Activated naive CD4-positive, alpha-beta T cell treated with anti-CD3 and anti-CD28 coated beads for 36 hours (primary cell): ENCODE measurements around the gene SRGAP3. TPM values are rescaled to one million over a fixed set of nuclear protein-coding genes. Genes with fewer than 3 reads are reported as not detected.

ENCODE experiments used
- CTCF ChIA-PET: fragments of 350-600 bp; sonication (Branson Sonifier 250); formaldehyde crosslinking; loops from one replicate; lab custom pipeline; 2021; ENCODE audit warnings: antibody characterized with exemption; lab: Charles Lee
- DNase-seq: peaks from one replicate; pipeline ENCODE4 v3.0.0-alpha.2; 2020
- H3K27ac Mint-ChIP-seq: one replicate; pipeline ENCODE4 v1.8.0; 2021; ENCODE audit warnings: mild to moderate bottlenecking, mixed read lengths
- H3K27me3 Mint-ChIP-seq: one replicate; pipeline ENCODE4 v1.8.0; 2021; ENCODE audit warnings: low read depth, mixed read lengths
- H3K36me3 Mint-ChIP-seq: one replicate; pipeline ENCODE4 v1.8.0; 2021; ENCODE audit warnings: low read depth, mixed read lengths
- H3K4me1 Mint-ChIP-seq: one replicate; pipeline ENCODE4 v1.8.0; 2021; ENCODE audit warnings: low read depth, mixed read lengths
- H3K4me3 Mint-ChIP-seq: one replicate; pipeline ENCODE4 v1.8.0; 2021; ENCODE audit warnings: mild to moderate bottlenecking, moderate library complexity, mixed read lengths
- H3K9me3 Mint-ChIP-seq: one replicate; pipeline ENCODE4 v1.8.0; 2021; ENCODE audit warnings: mixed read lengths
- intact Hi-C: fragments of 100-400 bp; cut with micrococcal nuclease; formaldehyde crosslinking; loops from one replicate; pipeline ENCODE4 v1.15.1; 2023
- total RNA-seq, 2 experiments: library from RNA; stranded (reverse); gene quantifications; one replicate each; pipeline ENCODE4 v1.2.3, GENCODE V29; 2021

The SRGAP3 gene
- total RNA-seq, 2 experiments from 2014 or later, result 2.4 to 2.5 TPM

DNA sequence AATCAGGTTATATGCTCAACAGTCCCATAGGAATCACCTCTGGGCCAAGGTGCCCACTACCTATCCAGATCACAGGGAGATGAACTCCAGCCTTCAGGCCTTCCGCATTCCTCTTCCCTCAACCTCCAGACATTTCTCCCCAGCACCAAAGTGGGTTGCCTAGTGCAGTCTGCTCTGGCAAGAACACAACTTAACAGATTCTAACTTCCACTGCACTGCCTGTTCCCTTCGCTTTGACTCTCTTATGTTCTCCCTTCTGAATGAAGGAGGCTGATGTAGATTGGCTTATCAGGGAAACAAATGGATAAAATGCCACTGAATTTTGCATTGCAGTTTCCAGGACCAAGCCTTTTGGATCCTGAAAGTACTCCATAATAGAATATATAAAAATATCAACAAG is 106.3 kb downstream of the SRGAP3 start:
- CTCF ChIA-PET, result no interaction called here
- no peak overlapping the region for H3K4me3 Mint-ChIP-seq
- no peaks in the 10 kb centered on the region for H3K36me3 Mint-ChIP-seq
- peaks cover 3% of the 10 kb centered on the region for H3K9me3 Mint-ChIP-seq
- intact Hi-C loops, result no loop called here
- H3K27me3 Mint-ChIP-seq, result no peaks in the 10 kb centered on the region
- H3K4me1 Mint-ChIP-seq, result no peaks in the 10 kb centered on the region
- no peak for DNase-seq
- H3K27ac Mint-ChIP-seq, result no peak overlapping the region

DNA sequence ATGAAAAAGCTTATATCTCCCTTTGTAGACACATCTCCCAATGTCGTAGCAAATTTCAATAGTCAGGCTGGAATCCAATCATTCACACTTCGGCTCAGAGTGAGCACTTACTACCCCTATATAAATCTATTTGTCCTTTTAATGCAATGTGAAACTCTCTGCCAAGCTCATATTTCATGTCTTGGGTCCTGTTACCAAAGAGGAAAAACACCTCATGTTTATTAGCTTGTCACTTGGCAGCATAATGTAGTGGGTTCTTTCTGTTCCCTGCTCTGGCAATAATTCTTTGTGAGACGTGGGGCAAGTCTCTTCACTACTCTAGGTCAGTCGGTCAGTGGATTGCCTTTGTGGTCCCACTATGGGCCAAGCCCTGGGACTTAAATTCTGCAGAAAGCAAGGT is 107.1 kb downstream of the SRGAP3 start:
- intact Hi-C loops, result no loop called here
- Mint-ChIP-seq H3K27me3 (peaks cover 7% of the 10 kb centered on the region), H3K36me3 (no peaks in the 10 kb centered on the region), H3K9me3 (peaks cover 3% of the 10 kb centered on the region), H3K4me3 (no peak overlapping the region), H3K4me1 (no peaks in the 10 kb centered on the region), H3K27ac (no peak overlapping the region)
- CTCF ChIA-PET, result no interaction called here
- no peak for DNase-seq

DNA sequence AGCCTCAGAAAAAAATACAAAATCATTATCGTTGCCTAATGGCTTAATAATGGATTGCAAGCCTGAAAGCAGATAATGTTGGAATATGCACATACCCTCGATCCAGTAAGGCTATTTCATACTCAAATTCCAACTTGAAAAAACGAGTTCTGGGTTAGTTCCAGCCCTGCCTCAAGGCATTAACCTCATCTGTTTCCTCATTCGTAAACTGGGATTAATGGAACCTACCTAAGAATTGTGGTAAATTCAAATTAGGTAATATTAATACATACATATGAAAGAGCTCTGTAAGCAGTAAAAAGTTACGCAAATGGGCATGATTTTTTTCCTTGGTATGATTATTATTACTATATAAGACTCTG is 107.5 kb downstream of the SRGAP3 start:
- intact Hi-C loops, result no loop called here
- CTCF ChIA-PET, result no interaction called here
- Mint-ChIP-seq H3K4me3 (no peak overlapping the region), H3K36me3 (no peaks in the 10 kb centered on the region), H3K27ac (no peak overlapping the region), H3K27me3 (peaks cover 11% of the 10 kb centered on the region), H3K9me3 (peaks cover 3% of the 10 kb centered on the region), H3K4me1 (no peaks in the 10 kb centered on the region)
- DNase-seq, result no peak

DNA sequence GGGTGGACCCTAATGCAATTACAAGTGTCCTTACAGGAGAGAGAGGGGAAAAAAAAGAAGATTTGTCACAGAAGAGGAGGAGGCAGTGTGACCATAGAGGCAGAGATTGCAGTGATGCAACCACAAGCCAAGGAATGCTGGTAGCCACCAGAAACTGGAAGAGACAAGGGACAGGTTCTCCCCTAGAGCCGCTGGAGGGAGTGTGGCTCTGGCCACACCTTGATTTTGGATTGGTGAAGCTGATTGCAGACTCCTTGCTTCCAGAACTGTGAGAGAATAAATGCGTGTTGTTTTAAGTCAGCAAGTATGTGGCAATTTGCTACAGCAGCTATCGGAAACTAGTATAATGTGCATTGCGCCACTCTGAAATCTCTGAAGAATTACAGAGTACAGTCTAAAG is 110.1 kb downstream of the SRGAP3 start:
- peaks cover 18% of the 10 kb centered on the region for H3K27me3 Mint-ChIP-seq
- H3K4me3 Mint-ChIP-seq, result no peak overlapping the region
- CTCF ChIA-PET, result no interaction called here
- peaks cover 2% of the 10 kb centered on the region for H3K4me1 Mint-ChIP-seq
- no peak for DNase-seq
- no peak overlapping the region for H3K27ac Mint-ChIP-seq
- no peaks in the 10 kb centered on the region for H3K36me3 Mint-ChIP-seq
- intact Hi-C loops, result no loop called here
- no peaks in the 10 kb centered on the region for H3K9me3 Mint-ChIP-seq

DNA sequence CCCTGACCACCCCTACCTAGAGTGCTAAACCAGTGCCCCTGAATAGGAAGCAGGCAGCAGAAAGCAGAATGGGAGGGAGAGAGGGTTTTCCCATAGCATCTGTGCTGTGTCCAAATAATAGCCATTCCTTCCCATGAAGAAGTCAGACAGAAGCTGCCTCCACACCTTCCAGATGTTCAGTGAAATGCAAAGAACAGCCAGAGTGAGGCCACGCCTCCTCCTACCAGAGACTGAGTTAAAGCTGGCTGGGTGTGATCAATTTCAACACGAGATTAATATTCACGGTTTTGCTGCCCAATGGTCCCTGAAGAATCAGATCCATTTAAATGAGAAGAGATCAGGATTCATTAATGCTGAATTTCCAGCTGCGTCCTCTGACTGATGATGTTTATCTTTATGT is 111.8 kb downstream of the SRGAP3 start:
- no peak for DNase-seq
- H3K27me3 Mint-ChIP-seq, result peaks cover 18% of the 10 kb centered on the region
- peaks cover 2% of the 10 kb centered on the region for H3K4me1 Mint-ChIP-seq
- no peaks in the 10 kb centered on the region for H3K9me3 Mint-ChIP-seq
- intact Hi-C loops, result no loop called here
- no peak overlapping the region for H3K4me3 Mint-ChIP-seq
- no peaks in the 10 kb centered on the region for H3K36me3 Mint-ChIP-seq
- no peak overlapping the region for H3K27ac Mint-ChIP-seq
- CTCF ChIA-PET, result interaction anchor here (0.6 to 1.2 kb wide), 2 partner anchors 75 to 116 kb away, joined by 3 read pairs; no protein-coding TSS in a partner anchor

DNA sequence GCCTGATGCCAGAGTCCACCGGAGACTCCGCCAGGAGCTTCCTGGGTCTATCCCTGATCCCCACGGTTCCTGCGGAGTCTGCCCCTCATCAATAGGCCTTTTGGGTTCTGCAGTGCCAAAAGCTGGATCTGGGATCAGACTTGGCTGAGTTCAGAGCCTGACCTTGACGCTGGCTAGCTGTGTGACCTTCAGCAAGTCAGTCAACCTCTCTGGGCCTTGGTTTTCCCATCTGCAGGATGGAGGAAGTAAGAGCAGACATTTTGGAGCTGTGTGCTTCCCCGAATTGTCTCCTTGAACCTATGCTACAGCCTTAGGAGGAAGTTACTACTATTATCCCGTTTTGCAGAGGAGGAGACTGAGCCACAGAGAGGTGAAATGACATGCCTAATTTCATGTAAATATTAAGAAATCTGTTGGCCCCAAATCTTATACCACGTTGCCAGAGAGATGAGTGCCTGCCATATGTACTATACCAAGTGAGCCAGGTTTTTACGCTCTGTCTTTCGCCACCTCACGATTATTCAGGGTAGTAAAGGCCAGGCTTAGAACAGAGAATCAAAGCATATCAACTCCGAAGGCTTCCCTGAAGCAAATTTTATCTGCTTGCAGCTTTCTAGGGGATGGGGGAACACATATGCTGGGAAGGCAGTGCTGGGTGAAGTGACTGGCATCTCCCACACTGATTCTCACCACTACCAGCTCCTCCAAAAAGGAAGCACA is 112.5 kb downstream of the SRGAP3 start:
- Mint-ChIP-seq H3K27me3 (peaks cover 18% of the 10 kb centered on the region), H3K4me1 (peaks cover 2% of the 10 kb centered on the region), H3K9me3 (no peaks in the 10 kb centered on the region), H3K4me3 (peak overlapping the region; percentile 52), H3K27ac (no peak overlapping the region), H3K36me3 (no peaks in the 10 kb centered on the region)
- no peak for DNase-seq
- CTCF ChIA-PET, result interaction anchor here (1.2 kb wide), 1 partner anchor 117 kb away, joined by 3 read pairs; no protein-coding TSS in a partner anchor
- intact Hi-C loops, result no loop called here

DNA sequence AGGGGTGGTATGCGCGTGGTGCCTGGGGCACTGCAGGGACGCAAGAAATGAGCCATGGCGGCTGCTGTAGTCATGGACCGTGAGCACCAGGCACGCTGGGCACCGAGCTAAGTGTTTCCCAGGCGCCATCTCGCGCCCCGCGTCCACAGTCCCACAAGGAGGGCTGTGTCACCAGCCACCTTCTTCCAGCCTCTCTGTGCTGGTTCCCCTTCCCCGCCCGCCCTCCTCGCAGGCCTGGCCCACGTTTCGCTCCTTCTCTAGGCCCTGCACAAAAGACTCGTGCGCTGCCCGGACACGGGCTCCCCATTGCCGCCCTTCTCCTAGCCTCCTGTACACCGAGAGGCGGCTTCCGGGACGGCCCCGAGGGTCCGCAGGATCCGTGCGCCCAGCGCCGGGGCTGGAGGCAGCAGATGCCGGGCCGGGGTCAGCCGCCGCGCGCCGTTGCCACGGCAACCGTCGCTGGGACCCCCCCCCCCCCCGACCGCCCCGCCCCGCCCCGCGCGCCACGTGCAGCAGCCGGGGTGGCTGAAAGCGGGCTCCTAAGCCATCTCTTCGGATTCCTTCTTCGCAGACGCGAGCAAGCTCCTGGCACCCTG is 113.4 kb downstream of the SRGAP3 start:
- no peaks in the 10 kb centered on the region for H3K9me3 Mint-ChIP-seq
- no peaks in the 10 kb centered on the region for H3K36me3 Mint-ChIP-seq
- DNase-seq, result peak; percentile 10
- no peak overlapping the region for H3K27ac Mint-ChIP-seq
- intact Hi-C loops, result no loop called here
- CTCF ChIA-PET, result no interaction called here
- H3K4me3 Mint-ChIP-seq, result peak overlapping the region; percentile 52
- peaks cover 18% of the 10 kb centered on the region for H3K27me3 Mint-ChIP-seq
- H3K4me1 Mint-ChIP-seq, result peaks cover 2% of the 10 kb centered on the region

DNA sequence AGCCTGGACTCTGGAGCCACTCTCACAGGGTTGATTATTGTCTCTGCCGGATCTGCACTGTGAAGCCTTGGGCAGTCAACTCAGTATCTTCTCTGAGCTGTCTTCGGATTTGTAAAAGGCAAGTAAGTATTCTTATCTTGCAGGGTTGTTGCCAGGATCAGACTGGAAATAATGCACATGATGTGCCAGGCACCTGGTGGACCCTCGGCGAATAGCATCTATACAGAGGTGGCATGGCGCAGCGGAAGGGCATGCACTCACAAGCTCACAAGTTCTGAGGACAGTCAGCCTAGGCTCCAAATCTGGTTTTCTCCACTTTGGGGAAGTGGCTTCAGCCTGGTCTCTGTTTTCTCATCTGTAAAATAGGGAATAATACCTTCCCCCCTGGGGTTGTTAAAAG is 113.9 kb downstream of the SRGAP3 start:
- Mint-ChIP-seq H3K9me3 (no peaks in the 10 kb centered on the region), H3K27me3 (peaks cover 18% of the 10 kb centered on the region), H3K4me1 (peaks cover 2% of the 10 kb centered on the region), H3K4me3 (no peak overlapping the region), H3K27ac (no peak overlapping the region), H3K36me3 (no peaks in the 10 kb centered on the region)
- no peak for DNase-seq
- CTCF ChIA-PET, result no interaction called here
- intact Hi-C loops, result no loop called here

DNA sequence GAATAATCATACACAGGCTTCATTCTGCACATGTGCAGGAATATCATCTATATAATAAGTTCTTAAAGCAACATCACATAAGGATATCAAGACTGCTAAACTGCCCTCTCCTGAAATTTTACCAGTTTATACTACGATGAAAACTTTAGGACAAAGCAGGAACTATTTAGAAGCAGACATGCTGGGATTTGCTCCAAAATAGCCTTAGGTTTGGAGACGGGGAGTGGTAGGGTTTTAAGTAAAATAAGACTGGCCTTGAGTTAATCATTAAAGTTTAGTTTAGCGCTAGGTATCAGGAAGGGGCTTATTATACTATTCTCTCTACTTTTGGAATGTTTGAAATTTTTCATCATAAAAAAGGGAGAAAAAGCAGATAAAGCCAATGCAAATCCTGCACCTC is 115.8 kb downstream of the SRGAP3 start:
- H3K27me3 Mint-ChIP-seq, result peaks cover 18% of the 10 kb centered on the region
- H3K9me3 Mint-ChIP-seq, result no peaks in the 10 kb centered on the region
- H3K4me1 Mint-ChIP-seq, result peaks cover 2% of the 10 kb centered on the region
- no peaks in the 10 kb centered on the region for H3K36me3 Mint-ChIP-seq
- no peak overlapping the region for H3K27ac Mint-ChIP-seq
- CTCF ChIA-PET, result no interaction called here
- DNase-seq, result no peak
- no peak overlapping the region for H3K4me3 Mint-ChIP-seq
- intact Hi-C loops, result no loop called here

DNA sequence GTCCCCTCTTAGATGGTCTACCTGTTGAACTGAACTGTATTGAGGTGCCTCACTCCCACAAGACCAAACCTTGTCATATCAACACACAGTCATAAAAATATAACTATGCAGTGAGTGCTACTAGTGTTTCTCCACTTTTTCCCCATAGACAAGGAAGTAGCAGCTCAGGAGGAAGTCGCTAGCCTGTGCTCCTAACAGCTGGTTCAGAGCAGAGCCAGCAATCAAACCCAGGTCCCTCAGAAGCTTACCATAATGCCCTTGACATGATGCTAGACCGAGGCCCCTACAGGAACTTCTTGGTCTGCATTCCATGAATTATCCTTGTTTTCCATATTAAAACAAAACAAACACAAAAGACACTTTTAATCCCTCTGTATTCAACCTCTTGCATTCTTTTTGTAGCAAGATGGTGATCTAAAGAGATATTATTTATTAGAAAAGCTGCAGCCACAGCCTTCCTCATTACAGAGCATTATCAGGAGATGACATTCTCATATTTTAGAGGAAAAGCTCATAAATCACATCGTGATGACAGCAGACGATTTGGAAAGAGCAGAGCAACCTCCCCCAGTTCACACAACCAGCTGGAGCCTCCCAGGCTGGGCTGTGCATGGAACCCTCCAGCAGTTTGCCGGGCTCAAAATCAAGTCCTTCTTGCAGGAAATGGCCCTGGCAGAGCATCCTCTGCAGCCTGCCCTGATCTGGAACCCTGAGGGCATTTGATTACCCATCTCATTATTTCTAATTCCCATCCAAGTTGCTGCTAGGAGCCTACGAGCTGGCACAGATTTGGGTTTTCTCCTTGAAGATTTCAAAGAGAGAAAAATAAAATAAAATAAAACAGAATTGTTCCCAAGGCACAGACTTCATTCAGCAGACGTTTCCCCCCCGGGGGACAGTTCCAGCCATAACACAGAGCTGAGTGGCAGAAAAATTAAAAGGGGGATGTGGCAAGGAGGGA is 118.8 kb downstream of the SRGAP3 start:
- no peak for DNase-seq
- Mint-ChIP-seq H3K9me3 (no peaks in the 10 kb centered on the region), H3K36me3 (no peaks in the 10 kb centered on the region), H3K27me3 (peaks cover 4% of the 10 kb centered on the region), H3K4me3 (no peak overlapping the region), H3K4me1 (no peaks in the 10 kb centered on the region), H3K27ac (no peak overlapping the region)
- CTCF ChIA-PET, result interaction anchor here (0.6 to 1.0 kb wide), 2 partner anchors 111 to 295 kb away, joined by 3 read pairs; no protein-coding TSS in a partner anchor
- intact Hi-C loops, result no loop called here

DNA sequence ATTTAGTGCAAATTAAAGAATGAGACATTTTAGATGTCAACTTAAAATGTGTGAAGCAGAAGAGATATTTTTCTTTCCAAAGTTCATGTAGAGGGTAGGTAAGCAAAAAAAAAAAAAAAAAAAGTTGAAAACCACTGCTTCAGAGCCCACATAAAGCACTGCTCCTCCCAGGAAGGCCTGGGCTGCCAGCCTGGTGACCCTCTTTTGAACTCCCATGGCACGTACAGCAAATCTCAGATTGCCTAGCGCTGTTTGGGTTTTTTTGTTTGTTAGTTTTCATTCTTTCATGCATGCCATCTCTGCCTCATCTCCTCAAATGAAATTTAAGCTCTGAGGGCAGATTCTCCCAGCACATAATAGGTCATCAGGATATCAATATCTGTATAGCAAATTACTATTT is 120.1 kb downstream of the SRGAP3 start:
- Mint-ChIP-seq H3K27me3 (no peaks in the 10 kb centered on the region), H3K27ac (no peak overlapping the region), H3K4me1 (no peaks in the 10 kb centered on the region), H3K9me3 (no peaks in the 10 kb centered on the region), H3K36me3 (no peaks in the 10 kb centered on the region), H3K4me3 (no peak overlapping the region)
- no peak for DNase-seq
- intact Hi-C loops, result no loop called here
- CTCF ChIA-PET, result no interaction called here

DNA sequence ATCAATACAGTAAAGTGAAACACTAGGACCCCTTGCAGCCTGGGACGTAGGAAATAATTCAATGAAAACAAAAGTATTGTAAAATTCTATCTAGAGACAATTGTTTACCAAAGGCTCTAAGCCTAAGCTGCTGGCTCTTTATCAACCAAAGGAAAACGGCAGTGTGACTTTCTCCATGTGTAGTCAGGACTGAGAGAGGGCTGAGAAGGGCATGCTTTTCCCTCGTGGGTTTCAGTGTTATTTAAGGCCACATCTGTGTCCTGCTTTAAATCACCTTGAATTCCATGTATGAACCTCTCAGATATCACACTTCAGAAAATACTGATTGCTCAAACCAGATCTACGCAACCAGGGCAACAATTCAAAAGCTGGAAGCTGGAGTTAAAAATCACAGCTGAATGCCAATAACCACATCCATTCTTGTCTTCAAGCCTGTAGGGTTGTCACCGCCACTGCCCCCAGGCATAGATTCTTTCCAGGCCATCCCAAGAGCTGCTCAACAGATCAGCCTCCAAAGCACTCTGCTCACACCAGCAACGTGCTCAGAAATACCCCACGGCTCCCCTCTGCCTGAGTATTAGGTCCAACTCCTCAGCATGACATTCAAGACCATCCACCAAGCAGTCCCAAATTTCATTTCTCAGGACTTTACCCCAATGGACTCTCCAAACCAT is 124.0 kb downstream of the SRGAP3 start:
- intact Hi-C loops, result no loop called here
- DNase-seq, result no peak
- Mint-ChIP-seq H3K27me3 (no peaks in the 10 kb centered on the region), H3K4me3 (no peak overlapping the region), H3K36me3 (no peaks in the 10 kb centered on the region), H3K4me1 (no peaks in the 10 kb centered on the region), H3K9me3 (no peaks in the 10 kb centered on the region), H3K27ac (no peak overlapping the region)
- CTCF ChIA-PET, result interaction anchor here (1.1 kb wide), 1 partner anchor 177 kb away, joined by 3 read pairs; no protein-coding TSS in a partner anchor
